Fibroblast of lung (primary cell): Measurements from ENCODE around the gene RIPK1.

ENCODE experiments used
- EZH2 ChIP-seq: IDR thresholded peaks from 2 replicates; pipeline ENCODE4 v1.5.1; 2012; ENCODE audit warnings: low read length, control low read depth, mild to moderate bottlenecking; ENCODE audit errors: missing control alignments
- TF ChIP-seq, protein P1 (sequence below), 2 donors: IDR thresholded peaks in 1 of 2; conservative IDR thresholded peaks in 1 of 2; 1 replicate in 1 of 2; 2 replicates in 1 of 2; pipeline ENCODE4 v1.5.1; 2011 to 2012; ENCODE audit warnings: low read length in 2 of 2, control low read depth in 1 of 2, inconsistent platforms in 1 of 2, low read depth in 1 of 2, mild to moderate bottlenecking in 1 of 2

DNA sequence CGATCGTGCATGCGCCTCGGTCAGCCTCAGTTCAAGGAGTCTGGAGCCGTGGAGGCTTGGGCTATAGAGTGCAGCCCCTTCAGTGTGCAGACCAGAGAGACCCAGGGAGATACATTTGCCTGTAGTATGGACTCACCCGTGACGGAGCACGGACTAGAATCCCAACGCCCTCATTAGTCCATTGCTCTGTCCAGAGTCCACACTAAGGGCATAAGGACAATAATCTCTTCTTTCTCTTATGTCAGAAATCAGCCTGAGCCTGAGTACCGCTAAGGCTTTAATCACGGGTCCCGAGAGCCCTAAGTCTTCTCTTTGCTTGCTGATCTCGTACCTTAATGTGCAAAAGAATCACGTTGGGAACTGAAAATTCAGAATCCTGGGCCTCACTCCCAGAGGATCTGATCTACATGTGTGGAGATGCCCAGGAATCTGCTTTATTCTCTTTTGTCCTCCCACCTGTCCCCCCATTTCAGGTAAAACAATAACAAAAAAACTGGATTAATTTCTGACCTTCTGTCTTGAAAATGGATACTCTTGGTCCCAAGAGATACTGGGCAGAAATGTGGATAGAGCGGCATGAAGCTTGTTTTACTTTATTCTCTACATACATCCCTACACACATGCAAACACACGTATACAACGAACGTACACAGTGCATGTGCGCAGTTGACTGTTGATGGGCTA lies 50.9 kb downstream of the RIPK1 start:
- TF ChIP-seq, protein P1, sequence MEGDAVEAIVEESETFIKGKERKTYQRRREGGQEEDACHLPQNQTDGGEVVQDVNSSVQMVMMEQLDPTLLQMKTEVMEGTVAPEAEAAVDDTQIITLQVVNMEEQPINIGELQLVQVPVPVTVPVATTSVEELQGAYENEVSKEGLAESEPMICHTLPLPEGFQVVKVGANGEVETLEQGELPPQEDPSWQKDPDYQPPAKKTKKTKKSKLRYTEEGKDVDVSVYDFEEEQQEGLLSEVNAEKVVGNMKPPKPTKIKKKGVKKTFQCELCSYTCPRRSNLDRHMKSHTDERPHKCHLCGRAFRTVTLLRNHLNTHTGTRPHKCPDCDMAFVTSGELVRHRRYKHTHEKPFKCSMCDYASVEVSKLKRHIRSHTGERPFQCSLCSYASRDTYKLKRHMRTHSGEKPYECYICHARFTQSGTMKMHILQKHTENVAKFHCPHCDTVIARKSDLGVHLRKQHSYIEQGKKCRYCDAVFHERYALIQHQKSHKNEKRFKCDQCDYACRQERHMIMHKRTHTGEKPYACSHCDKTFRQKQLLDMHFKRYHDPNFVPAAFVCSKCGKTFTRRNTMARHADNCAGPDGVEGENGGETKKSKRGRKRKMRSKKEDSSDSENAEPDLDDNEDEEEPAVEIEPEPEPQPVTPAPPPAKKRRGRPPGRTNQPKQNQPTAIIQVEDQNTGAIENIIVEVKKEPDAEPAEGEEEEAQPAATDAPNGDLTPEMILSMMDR (conservative IDR thresholded peaks at IDR 0.05 in 1 of 2, IDR thresholded peaks at IDR 0.05 in 1 of 2; ENCODE audit: low read depth in 1 of 2, low read length in 2 of 2): no peak
- TF ChIP-seq EZH2: no peak
